Measurements from ENCODE around the gene CFAP74.

DNA sequence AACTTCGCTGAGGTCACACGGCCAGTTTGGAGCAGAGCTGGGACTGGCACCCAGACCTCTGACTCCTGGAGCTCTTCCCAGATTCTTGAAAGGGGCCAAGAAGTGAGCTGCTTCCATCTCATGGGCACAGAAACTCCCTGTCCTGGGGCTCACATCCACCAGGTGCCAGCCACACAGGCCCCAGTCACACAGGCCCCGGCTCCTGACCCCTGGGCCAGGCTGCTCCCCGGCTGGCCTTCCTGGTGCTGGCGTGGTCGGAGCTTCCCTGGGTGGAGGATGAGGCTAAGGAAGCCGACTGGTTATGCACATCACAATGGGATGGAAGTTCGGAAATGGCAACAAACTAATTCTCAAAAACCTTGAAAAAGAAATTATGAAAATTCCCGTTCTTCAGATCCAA is 12.5 kb upstream of the CFAP74 start:
- TF ChIP-seq ZNF33B (CRISPR knock-in tag; IDR thresholded peaks at IDR 0.05) (no peak), SMARCE1 (IDR thresholded peaks at IDR 0.05; ENCODE audit: borderline replicate concordance) (no peak), ZNF773 (CRISPR knock-in tag; IDR thresholded peaks at IDR 0.05; ENCODE audit: borderline replicate concordance) (no peak), ATF7-NPFF (CRISPR knock-in tag; IDR thresholded peaks at IDR 0.05; ENCODE audit: low read depth) (no peak), ZNF644 (CRISPR knock-in tag; IDR thresholded peaks at IDR 0.05; ENCODE audit: low read depth) (no peak)
- TF ChIP-seq, protein P1, sequence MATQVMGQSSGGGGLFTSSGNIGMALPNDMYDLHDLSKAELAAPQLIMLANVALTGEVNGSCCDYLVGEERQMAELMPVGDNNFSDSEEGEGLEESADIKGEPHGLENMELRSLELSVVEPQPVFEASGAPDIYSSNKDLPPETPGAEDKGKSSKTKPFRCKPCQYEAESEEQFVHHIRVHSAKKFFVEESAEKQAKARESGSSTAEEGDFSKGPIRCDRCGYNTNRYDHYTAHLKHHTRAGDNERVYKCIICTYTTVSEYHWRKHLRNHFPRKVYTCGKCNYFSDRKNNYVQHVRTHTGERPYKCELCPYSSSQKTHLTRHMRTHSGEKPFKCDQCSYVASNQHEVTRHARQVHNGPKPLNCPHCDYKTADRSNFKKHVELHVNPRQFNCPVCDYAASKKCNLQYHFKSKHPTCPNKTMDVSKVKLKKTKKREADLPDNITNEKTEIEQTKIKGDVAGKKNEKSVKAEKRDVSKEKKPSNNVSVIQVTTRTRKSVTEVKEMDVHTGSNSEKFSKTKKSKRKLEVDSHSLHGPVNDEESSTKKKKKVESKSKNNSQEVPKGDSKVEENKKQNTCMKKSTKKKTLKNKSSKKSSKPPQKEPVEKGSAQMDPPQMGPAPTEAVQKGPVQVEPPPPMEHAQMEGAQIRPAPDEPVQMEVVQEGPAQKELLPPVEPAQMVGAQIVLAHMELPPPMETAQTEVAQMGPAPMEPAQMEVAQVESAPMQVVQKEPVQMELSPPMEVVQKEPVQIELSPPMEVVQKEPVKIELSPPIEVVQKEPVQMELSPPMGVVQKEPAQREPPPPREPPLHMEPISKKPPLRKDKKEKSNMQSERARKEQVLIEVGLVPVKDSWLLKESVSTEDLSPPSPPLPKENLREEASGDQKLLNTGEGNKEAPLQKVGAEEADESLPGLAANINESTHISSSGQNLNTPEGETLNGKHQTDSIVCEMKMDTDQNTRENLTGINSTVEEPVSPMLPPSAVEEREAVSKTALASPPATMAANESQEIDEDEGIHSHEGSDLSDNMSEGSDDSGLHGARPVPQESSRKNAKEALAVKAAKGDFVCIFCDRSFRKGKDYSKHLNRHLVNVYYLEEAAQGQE (IDR thresholded peaks at IDR 0.05; ENCODE audit: borderline replicate concordance in 1 of 2, low read depth in 1 of 2, low read length in 2 of 2) = no peak
- TF ChIP-seq, protein P2, sequence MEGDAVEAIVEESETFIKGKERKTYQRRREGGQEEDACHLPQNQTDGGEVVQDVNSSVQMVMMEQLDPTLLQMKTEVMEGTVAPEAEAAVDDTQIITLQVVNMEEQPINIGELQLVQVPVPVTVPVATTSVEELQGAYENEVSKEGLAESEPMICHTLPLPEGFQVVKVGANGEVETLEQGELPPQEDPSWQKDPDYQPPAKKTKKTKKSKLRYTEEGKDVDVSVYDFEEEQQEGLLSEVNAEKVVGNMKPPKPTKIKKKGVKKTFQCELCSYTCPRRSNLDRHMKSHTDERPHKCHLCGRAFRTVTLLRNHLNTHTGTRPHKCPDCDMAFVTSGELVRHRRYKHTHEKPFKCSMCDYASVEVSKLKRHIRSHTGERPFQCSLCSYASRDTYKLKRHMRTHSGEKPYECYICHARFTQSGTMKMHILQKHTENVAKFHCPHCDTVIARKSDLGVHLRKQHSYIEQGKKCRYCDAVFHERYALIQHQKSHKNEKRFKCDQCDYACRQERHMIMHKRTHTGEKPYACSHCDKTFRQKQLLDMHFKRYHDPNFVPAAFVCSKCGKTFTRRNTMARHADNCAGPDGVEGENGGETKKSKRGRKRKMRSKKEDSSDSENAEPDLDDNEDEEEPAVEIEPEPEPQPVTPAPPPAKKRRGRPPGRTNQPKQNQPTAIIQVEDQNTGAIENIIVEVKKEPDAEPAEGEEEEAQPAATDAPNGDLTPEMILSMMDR (CRISPR knock-in tag; IDR thresholded peaks at IDR 0.05) = no peak

Measured in HepG2 (cell line).